Measurements from ENCODE around the gene GRIP1. TPM values are rescaled to one million over a fixed set of nuclear protein-coding genes. Genes with fewer than 3 reads are reported as not detected.

The GRIP1 gene
- total and polyA plus RNA-seq, 2 donors (not counting 3 experiments of a cell fraction or from before 2014, with no cell fraction given), result 0.04 to 0.69 TPM

DNA sequence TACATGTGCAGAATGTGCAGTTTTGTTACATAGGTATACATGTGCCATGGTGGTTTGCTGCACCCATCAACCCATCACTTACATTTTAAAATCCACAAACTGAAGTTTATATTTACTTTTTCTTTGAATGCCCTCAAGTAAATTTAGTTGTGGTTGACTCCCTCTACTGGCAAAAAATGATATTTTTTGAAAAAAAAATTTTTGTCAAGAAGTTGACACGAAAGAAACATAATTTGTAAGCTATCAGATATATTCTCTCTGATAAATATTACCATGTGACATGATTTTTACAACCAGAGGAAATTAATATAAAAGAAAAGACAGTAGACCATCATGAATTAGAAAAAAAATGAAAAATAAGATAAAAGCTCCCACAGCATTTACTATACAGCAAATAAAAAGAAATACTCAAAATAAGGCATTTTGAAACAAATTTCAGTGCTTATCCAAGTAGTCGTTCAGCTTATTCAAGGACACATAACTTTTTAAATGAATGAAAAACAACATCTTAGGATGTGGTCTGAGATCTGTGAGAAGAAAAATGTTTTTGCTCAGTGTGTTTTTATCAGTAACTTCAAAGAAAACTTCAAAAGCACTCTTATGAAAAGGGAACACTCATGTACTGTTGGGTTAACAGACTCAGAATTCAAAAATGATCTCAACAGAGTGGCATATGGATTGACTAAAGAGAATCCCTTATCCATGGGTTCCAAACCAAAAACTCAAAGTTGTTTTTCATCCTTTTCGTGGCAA, 30.0 kb upstream of the GRIP1 start:
- FAIRE-seq, result no peak
- intact Hi-C loops (cut with micrococcal nuclease), result loop anchor here (1.0 to 5.0 kb wide), 2 partner anchors 430 to 562 kb away; no protein-coding TSS in a partner anchor
- CTCF ChIA-PET, result interaction anchor here (0.7 to 5.1 kb wide), 21 partner anchors 9 to 563 kb away, joined by 3 to 57 read pairs (median 4); no protein-coding TSS in a partner anchor

More for the DNA sequence above, 30.0 kb upstream of the GRIP1 start:
- H3K27ac ChIP-seq (ENCODE audit: insufficient read depth, low read depth, low read length), result no peak overlapping the region
- H3K4me3 ChIP-seq (replicated peaks in 1 of 3; ENCODE audit: insufficient read depth in 1 of 3, low read depth in 1 of 3, low read length in 3 of 3), result no peak overlapping the region
- H3K9me1 ChIP-seq (replicated peaks; ENCODE audit: control insufficient read depth, extremely low read depth, insufficient read depth, low read length), result no peaks in the 10 kb centered on the region
- no peaks in the 10 kb centered on the region for H3K36me3 ChIP-seq (ENCODE audit: control insufficient read depth in 2 of 2, extremely low read depth in 1 of 2, insufficient read depth in 2 of 2, low read length in 2 of 2)
- TF ChIP-seq POLR2AphosphoS5 (IDR thresholded peaks at IDR 0.05; ENCODE audit: insufficient read depth, low read depth, low read length), result no peak
- TF ChIP-seq, protein P1, sequence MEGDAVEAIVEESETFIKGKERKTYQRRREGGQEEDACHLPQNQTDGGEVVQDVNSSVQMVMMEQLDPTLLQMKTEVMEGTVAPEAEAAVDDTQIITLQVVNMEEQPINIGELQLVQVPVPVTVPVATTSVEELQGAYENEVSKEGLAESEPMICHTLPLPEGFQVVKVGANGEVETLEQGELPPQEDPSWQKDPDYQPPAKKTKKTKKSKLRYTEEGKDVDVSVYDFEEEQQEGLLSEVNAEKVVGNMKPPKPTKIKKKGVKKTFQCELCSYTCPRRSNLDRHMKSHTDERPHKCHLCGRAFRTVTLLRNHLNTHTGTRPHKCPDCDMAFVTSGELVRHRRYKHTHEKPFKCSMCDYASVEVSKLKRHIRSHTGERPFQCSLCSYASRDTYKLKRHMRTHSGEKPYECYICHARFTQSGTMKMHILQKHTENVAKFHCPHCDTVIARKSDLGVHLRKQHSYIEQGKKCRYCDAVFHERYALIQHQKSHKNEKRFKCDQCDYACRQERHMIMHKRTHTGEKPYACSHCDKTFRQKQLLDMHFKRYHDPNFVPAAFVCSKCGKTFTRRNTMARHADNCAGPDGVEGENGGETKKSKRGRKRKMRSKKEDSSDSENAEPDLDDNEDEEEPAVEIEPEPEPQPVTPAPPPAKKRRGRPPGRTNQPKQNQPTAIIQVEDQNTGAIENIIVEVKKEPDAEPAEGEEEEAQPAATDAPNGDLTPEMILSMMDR (IDR thresholded peaks at IDR 0.05; ENCODE audit: extremely low read depth in 1 of 2, insufficient read depth in 1 of 2, low read depth in 1 of 2, low read length in 2 of 2), result peak; percentile 7 to 15
- H2AFZ ChIP-seq (ENCODE audit: low read depth, low read length), result no peak overlapping the region
- H3K4me1 ChIP-seq (ENCODE audit: control insufficient read depth, extremely low read depth, insufficient read depth, low read length), result no peaks in the 10 kb centered on the region
- no peaks in the 10 kb centered on the region for H4K20me1 ChIP-seq (replicated peaks; ENCODE audit: control insufficient read depth, extremely low read depth, insufficient read depth, low read length)
- H3K79me2 ChIP-seq (ENCODE audit: control insufficient read depth, insufficient read depth, low read length), result no peaks in the 10 kb centered on the region
- H3K9ac ChIP-seq (replicated peaks; ENCODE audit: extremely low read depth, insufficient read depth, low read length), result no peak overlapping the region
- H3K4me2 ChIP-seq (ENCODE audit: insufficient read depth, low read length), result no peak overlapping the region
- POLR2A ChIA-PET, result interaction anchor here (0.8 kb wide), 1 partner anchor 1971 kb away, joined by 3 read pairs; no protein-coding TSS in a partner anchor
- peaks cover 5 to 23% of the 10 kb centered on the region in 2 experiments for H3K27me3 ChIP-seq (ENCODE audit: control insufficient read depth in 2 of 2, insufficient read depth in 2 of 2, low read length in 2 of 2)
- BruUV-seq (replicated peaks), result no TSS peak
- peak; percentile 34 for DNase-seq (ENCODE audit: low read depth, low spot score)
- no peaks in the 10 kb centered on the region for H3K9me3 ChIP-seq (replicated peaks; ENCODE audit: control insufficient read depth, insufficient read depth, low read length)
- dilution Hi-C loops (cut with MboI; ENCODE audit: extremely low pct_ligation_motif_present, low sequenced_read_pairs), result no loop called here

Measured in endothelial cell of umbilical vein (primary cell).